ENCODE results near the gene EID1.

Gene EID1

DNA sequence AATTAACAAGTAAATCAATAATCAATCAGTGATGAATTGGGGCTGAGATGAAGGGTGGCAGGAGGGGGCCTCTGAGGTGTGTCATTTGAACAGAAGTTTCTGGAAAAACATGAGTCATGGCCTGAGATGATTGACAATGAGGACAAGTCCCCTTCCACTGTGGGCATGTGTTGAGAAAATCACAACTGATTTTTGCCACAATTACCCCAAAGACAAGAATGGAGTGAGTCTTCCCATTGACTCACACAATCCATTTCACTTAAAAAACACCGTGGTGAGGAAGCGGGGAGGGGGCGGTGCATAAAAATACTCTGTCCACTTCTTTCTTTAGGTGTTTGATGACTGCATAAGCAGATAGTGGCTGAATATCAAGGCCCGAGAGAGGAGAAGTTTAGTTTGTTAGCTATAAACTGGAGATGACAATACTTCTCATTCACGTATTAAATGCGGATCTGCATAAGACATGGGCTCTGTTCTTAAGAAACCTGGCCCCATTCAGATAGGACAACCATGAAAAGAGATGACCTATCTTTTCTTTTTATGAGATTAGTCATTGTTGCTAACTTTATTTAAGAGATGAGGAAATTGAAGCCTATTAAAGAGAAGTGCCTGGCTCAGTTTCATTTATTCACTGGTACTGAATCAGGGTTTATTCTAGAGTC is 51.1 kb downstream of the EID1 start:
- Histone ChIP-seq H3K4me1 (ENCODE audit: insufficient read depth, insufficient read length) (no peaks in the 10 kb centered on the region), H3K36me3 (ENCODE audit: insufficient read depth, insufficient read length, low read length) (no peaks in the 10 kb centered on the region), H3K27me3 (ENCODE audit: insufficient read depth, insufficient read length) (no peaks in the 10 kb centered on the region), H3K9ac (ENCODE audit: insufficient read length, low read depth) (no peak overlapping the region), H3K4me3 (ENCODE audit: insufficient read length, low read depth) (no peak overlapping the region), H3K9me3 (ENCODE audit: insufficient read depth, low read length) (no peaks in the 10 kb centered on the region)
- TF ChIP-seq YY1 (IDR thresholded peaks at IDR 0.05; ENCODE audit: insufficient read depth, insufficient read length) (no peak), ZNF274 (IDR thresholded peaks at IDR 0.05; ENCODE audit: low read depth, low read length) (no peak), SUZ12 (IDR thresholded peaks at IDR 0.05; ENCODE audit: extremely low read depth, insufficient read depth, insufficient read length) (no peak)
- DNase-seq (ENCODE audit: low read depth, low spot score), result no peak

DNA sequence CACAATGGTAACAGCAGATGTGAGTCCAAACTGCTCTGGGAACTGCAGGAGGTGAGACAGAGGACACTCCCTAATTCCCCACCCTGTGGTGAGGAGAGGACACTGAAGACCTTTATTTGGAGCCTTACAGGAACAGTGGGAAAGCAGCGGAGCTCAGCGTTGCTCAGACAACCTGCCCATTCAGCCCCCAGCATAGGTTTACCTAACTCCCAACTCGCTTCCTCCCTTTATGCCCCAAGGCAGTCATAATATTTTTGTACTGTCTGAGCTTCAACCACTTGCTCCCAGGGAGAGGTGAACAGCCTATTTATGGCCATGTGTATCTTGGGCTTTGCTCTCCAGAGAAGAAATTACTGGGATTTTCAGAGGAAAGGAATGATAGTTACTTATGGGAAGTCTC is 51.7 kb downstream of the EID1 start:
- TF ChIP-seq SUZ12 (IDR thresholded peaks at IDR 0.05; ENCODE audit: extremely low read depth, insufficient read depth, insufficient read length), result no peak
- TF ChIP-seq ZNF274 (IDR thresholded peaks at IDR 0.05; ENCODE audit: low read depth, low read length), result no peak
- TF ChIP-seq YY1 (IDR thresholded peaks at IDR 0.05; ENCODE audit: insufficient read depth, insufficient read length), result no peak
- no peaks in the 10 kb centered on the region for H3K27me3 ChIP-seq (ENCODE audit: insufficient read depth, insufficient read length)
- no peaks in the 10 kb centered on the region for H3K9me3 ChIP-seq (ENCODE audit: insufficient read depth, low read length)
- no peaks in the 10 kb centered on the region for H3K36me3 ChIP-seq (ENCODE audit: insufficient read depth, insufficient read length, low read length)
- H3K4me1 ChIP-seq (ENCODE audit: insufficient read depth, insufficient read length), result no peaks in the 10 kb centered on the region
- no peak overlapping the region for H3K9ac ChIP-seq (ENCODE audit: insufficient read length, low read depth)
- H3K4me3 ChIP-seq (ENCODE audit: insufficient read length, low read depth), result no peak overlapping the region
- DNase-seq (ENCODE audit: low read depth, low spot score), result no peak

All from NT2/D1 (cell line).